ENCODE data around the gene DCAF8.

DCAF8 gene

DNA sequence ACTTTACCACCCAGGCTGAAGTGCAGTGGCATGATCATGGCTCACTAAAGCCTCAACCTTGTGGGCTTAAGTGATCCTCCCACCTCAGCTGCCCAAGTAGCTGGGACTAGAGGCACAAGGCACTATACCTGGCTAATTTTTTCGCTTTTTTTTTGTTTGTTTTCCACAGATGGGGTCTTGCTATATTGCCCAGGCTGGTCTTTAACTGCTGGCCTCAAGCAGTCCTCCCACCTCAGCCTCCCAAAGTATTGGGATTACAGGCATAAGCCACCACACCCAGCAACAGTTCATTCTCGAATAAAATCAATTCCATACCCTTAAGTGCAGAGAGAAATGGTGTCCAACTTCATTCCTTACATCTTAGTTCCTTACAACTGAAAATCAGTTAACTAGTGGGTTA lies 24.8 kb downstream of the DCAF8 start:
- DNase-seq (ENCODE audit: low spot score), result no peak
- TF ChIP-seq, protein P1, sequence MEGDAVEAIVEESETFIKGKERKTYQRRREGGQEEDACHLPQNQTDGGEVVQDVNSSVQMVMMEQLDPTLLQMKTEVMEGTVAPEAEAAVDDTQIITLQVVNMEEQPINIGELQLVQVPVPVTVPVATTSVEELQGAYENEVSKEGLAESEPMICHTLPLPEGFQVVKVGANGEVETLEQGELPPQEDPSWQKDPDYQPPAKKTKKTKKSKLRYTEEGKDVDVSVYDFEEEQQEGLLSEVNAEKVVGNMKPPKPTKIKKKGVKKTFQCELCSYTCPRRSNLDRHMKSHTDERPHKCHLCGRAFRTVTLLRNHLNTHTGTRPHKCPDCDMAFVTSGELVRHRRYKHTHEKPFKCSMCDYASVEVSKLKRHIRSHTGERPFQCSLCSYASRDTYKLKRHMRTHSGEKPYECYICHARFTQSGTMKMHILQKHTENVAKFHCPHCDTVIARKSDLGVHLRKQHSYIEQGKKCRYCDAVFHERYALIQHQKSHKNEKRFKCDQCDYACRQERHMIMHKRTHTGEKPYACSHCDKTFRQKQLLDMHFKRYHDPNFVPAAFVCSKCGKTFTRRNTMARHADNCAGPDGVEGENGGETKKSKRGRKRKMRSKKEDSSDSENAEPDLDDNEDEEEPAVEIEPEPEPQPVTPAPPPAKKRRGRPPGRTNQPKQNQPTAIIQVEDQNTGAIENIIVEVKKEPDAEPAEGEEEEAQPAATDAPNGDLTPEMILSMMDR (IDR thresholded peaks at IDR 0.05; ENCODE audit: extremely low read depth, missing control alignments), result no peak

DNA sequence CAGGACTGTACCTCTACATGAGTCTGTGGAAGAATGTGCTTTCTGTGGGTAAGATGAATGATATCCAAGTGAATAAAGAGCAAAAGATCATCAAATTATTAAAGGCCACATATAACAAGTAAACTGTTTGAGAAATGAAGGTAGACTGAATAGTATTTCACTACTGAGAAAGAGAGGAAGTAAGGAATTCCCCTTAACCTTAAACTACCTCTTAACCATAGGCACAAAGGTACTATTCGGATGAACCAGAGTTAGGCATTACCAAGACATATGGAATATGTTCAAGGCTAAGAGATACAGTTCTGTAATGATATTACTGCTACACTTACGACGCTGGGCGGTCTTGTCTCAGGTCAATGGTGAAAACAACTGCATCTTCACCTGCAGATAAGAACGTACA lies 25.5 kb downstream of the DCAF8 start:
- DNase-seq (ENCODE audit: low spot score), result no peak
- TF ChIP-seq, protein P1 (IDR thresholded peaks at IDR 0.05; ENCODE audit: extremely low read depth, missing control alignments), result no peak

DNA sequence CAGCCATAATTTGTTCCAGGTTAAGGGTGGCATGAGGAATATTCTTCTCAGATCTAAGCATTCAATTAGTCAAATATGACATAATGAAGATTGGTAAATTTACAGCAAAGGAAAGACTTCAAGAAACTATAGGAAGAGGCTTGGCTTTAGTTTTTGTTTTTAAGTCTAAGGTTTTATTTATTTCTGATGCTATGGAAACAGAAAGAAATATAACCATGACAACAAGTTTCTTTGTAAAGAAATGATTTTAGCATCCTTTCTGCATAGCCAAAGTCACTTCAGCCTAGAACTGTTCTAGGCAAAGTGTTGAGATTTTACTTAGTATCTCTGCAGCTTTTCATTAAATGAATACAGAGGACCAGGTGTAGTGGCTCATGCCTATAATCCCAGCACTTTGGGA lies 29.4 kb downstream of the DCAF8 start:
- DNase-seq (ENCODE audit: low spot score), result no peak
- TF ChIP-seq, protein P1 (IDR thresholded peaks at IDR 0.05; ENCODE audit: extremely low read depth, missing control alignments), result no peak

DNA sequence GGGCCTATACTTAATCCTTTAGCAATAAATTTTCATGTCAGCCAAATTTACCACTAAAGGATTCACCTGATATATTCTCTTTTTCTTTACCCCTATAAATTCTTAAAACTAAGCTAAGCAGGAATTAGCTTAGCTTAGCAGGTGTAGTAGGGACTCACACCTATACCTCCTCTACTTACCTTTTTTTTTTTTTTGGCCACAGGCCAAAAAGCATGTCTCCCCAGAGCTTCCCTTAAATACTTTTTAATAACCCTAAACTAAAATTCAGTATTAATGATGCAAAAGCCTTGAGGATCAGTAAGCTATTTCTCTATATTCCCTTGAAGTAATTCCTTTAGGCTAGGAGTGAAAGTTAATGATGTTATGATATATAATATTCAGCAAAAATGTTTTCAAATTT lies 33.9 kb downstream of the DCAF8 start:
- TF ChIP-seq, protein P1 (IDR thresholded peaks at IDR 0.05; ENCODE audit: extremely low read depth, missing control alignments), result no peak
- DNase-seq (ENCODE audit: low spot score), result no peak

DNA sequence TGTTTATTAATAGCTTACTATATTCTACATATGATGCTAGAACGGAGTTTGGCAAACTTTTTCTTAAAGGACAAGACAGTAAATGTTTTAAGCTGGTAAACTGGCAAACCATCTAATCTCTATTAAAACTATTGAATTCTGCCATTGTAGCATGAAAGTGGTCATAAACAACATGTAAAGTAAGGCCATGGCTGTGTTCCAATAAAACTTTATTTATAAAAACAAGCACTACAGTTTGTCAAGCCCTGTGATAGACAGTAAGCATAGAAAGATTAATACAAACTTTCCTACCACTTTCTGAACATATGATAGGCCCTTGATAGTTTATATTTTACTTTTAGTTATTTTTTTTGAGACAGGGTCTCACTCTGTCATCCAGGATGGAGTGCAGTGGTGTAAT lies 34.8 kb downstream of the DCAF8 start:
- TF ChIP-seq, protein P1 (IDR thresholded peaks at IDR 0.05; ENCODE audit: extremely low read depth, missing control alignments), result no peak
- no peak for DNase-seq (ENCODE audit: low spot score)

DNA sequence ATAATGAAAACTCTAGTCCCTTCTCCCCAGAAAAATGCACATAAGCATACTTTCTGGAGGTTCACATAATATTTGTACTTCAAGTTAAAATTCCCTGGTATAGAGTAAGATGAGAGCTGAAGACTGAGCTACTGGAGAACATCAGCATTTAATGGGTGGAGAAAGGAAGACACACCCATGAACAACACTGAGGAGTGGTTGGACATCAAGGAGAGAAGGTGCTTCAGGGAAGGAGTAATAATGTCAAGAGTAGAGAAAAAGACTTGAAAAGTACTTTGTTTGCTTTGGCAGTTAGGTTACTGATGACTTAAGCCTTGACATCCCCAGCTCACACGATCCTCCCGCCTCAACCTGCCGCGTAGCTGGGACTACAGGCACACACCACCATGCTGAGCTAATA lies 35.3 kb downstream of the DCAF8 start:
- DNase-seq (ENCODE audit: low spot score), result no peak

DNA sequence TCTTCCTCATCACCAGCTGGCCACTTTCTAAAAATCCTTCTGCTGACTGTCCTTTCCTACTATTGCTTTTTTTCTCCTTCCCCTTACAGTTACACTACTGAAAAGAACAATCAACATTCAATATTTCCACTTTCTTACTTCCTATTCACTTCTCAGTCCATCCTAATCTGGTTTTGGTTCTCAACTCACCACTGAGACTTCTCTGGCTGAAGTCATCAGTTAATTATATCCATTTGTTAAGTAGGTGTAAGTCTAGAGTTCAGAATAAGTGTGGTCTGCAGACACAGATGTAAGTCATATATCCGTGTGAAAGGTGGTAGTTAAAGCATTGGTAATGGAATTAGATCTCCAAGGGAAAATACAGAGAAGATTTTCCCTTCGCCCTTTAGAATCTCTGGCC lies 35.7 kb downstream of the DCAF8 start:
- DNase-seq (ENCODE audit: low spot score), result peak; percentile 46
- TF ChIP-seq, protein P1 (IDR thresholded peaks at IDR 0.05; ENCODE audit: extremely low read depth, missing control alignments), result no peak

More for the DNA sequence above, 35.3 kb downstream of the DCAF8 start:
- TF ChIP-seq, protein P1 (IDR thresholded peaks at IDR 0.05; ENCODE audit: extremely low read depth, missing control alignments), result no peak
